Activated CD8-positive, alpha-beta memory T cell treated with anti-CD3 and anti-CD28 coated beads, Interleukin-2, amount 50 U/mL, for 1 hour (primary cell): ENCODE results near the gene TMEM179.
"Not testable (repeated sequence)": the region's sequence is repeated elsewhere in the genome, so short reads cannot be mapped to it uniquely, and the experiment has no call there.

Experiments used
- DNase-seq: peaks from one replicate; pipeline ENCODE4 v3.0.0-alpha.2; 2020; ENCODE audit errors: extremely low read depth

Gene TMEM179

GRCh38 chr14:104637546-104638003 lies 33.0 kb upstream of the TMEM179 start:
- DNase-seq = no peak

DNA sequence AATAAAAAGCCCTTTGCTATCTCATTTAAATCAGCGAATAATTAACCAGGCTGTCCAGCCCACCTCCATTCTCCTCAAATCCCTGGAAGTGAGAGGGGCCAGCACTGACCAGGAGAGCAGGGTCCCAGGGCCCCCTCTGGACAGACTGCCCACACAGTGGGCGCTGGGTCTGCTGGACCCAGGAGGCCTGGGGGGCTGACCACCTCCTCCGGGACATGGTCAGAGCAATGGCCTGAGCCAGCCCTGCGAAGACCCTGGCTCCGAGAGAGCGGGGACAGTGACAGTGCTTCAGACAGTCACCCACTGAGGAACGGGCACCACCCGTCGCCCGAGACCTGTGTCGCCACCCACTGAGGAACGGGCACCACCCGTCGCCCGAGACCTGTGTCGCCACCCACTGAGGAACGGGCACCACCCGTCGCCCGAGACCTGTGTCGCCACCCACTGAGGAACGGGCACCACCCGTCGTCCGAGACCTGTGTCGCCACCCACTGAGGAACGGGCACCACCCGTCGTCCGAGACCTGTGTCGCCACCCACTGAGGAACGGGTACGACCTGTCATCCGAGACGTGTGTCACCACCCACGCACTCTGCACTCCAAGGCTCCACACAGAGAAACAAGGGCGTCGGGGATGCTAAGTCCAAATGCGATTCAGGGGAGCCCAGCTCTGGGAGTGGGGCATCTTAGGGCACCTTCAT lies 32.4 kb upstream of the TMEM179 start:
- DNase-seq = not testable (repeated sequence)

- no peak for DNase-seq
Measured at GRCh38 chr14:104636131-104636530, 31.6 kb upstream of the TMEM179 start.

GRCh38 chr14:104635717-104636116 lies 31.1 kb upstream of the TMEM179 start:
- DNase-seq = no peak

- DNase-seq = no peak
Measured at GRCh38 chr14:104634886-104635570, 30.5 kb upstream of the TMEM179 start.

DNA sequence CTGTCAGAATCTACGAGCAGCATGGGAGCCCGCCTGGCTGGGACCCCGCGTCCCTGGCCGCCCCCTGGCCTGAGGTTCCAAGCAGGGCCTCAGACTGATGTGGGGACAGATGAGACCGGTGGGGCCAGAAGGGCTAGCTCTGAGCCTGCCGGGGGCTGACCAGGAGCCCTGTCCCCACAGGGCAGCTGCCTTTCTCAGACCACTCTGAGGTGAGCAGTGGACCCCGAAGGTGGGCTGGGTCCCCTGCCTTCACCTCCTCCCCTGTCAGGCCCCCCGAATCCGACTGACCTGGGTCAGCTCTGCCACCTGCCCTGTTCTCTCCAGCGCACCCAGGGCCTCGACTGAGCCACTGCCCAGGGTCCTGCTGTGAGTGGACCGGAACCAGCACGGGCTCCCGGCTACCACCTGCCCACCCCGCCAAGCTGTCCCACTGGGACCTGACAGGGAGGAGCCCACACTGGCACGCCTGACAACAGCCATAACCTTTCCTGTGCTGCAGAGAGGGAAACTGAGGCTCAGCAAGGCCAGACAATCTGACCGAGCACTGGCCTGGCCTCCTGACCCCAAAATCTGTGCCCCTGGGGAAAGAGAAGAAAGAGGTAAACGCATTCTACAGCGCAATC lies 29.7 kb upstream of the TMEM179 start:
- no peak for DNase-seq

- no peak for DNase-seq
Measured at GRCh38 chr14:104633276-104634137, 28.9 kb upstream of the TMEM179 start.

- DNase-seq = no peak
Measured at GRCh38 chr14:104632781-104633180, 28.2 kb upstream of the TMEM179 start.

- no peak for DNase-seq
Measured at GRCh38 chr14:104624939-104625338, 20.4 kb upstream of the TMEM179 start.

DNA sequence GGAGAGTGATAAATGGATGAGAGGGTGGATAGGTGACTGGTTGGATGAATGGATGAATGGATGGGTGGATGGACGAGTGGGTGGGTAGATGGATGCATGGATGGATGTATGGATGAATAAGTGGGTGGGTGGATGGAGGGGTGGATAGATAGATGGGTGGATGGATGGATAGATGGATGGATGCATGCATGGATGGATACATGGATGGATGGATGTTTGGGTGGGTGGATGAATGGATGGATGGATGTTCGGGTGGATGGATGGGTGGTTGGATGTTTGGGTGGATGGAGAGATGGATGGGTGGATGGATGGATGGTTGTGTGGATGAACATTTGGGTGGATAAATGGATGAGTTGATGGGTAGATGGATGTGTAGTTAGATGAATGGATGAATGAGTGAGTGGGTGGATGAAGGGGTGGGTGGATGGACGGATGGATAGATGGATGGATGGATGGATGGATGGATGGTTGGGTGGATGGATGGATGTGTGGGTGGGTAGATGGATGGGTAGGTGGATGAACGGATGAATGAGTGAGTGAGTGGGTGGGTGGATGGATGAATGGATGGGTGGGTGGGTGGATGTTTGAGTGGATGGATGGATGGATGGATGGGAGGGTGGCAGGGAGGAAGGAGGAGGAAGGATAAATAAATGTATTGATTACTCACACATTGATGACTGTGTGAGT lies 9.7 kb upstream of the TMEM179 start:
- no peak for DNase-seq

- DNase-seq = no peak
Measured at GRCh38 chr14:104611881-104612280, 7.3 kb upstream of the TMEM179 start.

DNA sequence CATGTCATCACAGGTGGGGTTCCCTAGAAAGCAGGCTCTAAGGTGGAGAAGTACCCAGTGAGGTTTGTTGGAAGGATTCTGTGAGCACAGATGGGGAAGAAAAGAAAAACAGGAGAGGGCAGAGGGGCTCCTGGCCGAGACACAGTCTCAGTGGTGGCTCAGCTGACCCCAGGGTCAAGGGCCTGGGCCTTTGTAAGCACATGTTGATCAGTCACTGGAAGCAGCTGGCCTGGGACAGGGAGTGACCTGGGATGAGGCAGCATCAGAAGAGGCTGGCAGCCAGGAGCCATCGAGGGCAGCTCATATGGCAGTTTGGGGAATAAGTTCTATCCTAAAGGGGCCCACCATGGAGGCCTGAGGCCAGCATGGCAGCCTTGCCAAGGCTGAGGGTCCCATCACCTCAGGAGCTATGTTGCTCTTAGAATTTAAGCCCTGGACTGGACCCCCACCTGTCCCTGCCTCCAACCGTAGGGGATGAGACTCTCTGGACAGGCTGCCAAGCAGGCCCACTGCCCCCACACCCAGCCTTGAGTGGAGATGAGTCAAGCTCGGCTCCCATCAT lies 6.3 kb upstream of the TMEM179 start:
- no peak for DNase-seq

DNA sequence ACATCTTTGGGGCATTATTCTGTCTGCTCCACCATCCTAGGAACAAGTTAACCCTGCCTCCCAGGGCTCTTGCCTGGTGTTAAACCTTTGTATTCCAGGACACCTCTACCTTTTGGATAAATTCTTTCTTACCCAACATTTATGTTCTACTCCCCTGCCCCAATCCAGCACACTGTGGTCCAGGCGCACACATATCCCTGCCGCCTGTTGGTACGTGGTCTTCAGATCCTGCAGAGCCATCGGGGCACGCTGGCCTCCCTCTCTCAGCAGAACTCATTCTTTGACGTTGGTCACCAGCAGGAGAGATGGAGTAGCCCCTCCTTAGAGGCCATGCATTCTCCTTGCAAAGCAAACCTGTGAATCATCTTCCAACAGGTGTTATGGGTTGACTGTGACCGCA lies 5.1 kb upstream of the TMEM179 start:
- DNase-seq = no peak

GRCh38 chr14:104603711-104604401 lies 716 bp downstream of the TMEM179 start:
- no peak for DNase-seq

- no peak for DNase-seq
Measured at GRCh38 chr14:104602933-104603325, 1.6 kb downstream of the TMEM179 start.

DNA sequence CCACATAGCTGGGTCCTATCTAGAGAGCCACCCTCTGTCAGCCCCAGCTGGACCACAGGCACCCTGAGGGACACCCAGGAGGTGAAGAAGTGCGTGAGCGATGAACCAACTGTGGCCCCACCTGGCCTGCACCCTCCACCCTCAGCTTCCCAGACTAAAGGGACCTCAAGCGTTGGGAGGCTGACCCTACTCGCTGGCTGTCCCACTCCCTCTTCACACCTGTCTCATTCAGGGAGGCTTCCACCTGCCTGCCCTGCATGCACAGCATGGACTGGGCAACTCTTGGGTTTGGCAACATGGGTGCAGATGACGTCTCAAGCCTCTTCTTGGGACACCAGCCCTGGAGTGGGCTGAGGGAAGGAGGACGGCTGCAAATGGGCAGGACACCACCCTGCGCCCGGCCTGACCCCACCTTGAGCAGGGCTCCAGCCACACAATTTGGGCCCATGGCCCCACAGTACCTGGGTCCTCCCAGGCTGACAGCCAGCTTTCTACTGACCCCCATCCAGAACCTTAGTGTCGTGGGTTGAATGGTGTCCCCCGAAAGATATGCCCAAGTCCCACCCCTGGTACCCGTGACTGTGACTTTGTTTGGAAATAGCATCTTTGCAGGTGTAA lies 2.1 kb downstream of the TMEM179 start:
- DNase-seq = no peak

- DNase-seq = no peak
Measured at GRCh38 chr14:104601786-104602185, 2.8 kb downstream of the TMEM179 start.

- no peak for DNase-seq
Measured at GRCh38 chr14:104600805-104601204, 3.8 kb downstream of the TMEM179 start.

GRCh38 chr14:104600141-104600643 lies 4.4 kb downstream of the TMEM179 start:
- no peak for DNase-seq

DNA sequence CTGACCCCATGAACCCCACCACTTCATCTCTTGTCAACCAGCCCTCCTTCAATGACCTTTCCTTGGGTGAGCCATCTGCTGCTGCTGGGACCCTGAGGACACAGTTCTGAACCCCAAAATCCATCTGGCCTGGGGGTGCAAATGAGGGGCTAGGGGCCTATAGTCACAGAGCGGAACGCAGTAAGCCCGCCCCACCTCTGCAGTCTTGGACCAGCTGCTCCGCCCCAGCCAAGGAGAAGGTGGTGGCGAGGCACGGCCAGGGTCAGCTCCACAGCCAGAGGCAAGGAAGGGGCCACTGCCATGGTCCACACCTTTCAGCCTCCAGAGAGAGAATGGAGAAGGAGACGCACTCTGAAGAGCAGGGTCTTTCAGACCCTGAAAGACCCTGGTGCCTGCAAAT lies 5.1 kb downstream of the TMEM179 start:
- no peak for DNase-seq
